H9 (cell line): ENCODE measurements around the gene KCNAB1. TPM values are rescaled to one million over a fixed set of nuclear protein-coding genes. Genes with fewer than 3 reads are reported as not detected.

Experiments
- DNase-seq: peaks from one replicate; pipeline ENCODE4 v3.0.0-alpha.2; 2017
- H2AFZ ChIP-seq: one replicate; pipeline ENCODE4 v1.6.1; 2013; ENCODE audit warnings: mild to moderate bottlenecking, low read length, control low read depth, moderate library complexity
- H2AK5ac ChIP-seq: 2 replicates; pipeline ENCODE4 v1.6.1; 2013; ENCODE audit warnings: low read length, control low read depth, mixed read lengths; ENCODE audit not compliant: insufficient read length
- H2BK120ac ChIP-seq: one replicate; pipeline ENCODE4 v1.6.1; 2013; ENCODE audit warnings: low read depth, mild to moderate bottlenecking, low read length, control low read depth, inconsistent platforms; ENCODE audit not compliant: poor library complexity, severe bottlenecking
- H2BK12ac ChIP-seq: 2 replicates; pipeline ENCODE4 v1.6.1; 2013; ENCODE audit warnings: low read length, control low read depth, mixed read lengths, low read depth; ENCODE audit not compliant: insufficient read length
- H2BK15ac ChIP-seq: 2 replicates; pipeline ENCODE4 v1.6.1; 2013; ENCODE audit warnings: low read depth, low read length, control low read depth
- H2BK20ac ChIP-seq: one replicate; pipeline ENCODE4 v1.6.1; 2013; ENCODE audit warnings: low read depth, mild to moderate bottlenecking, low read length, control low read depth, inconsistent platforms; ENCODE audit not compliant: poor library complexity, severe bottlenecking
- H2BK5ac ChIP-seq: 2 replicates; pipeline ENCODE4 v1.6.1; 2013; ENCODE audit warnings: low read length, control low read depth, mixed read lengths; ENCODE audit not compliant: insufficient read length
- H3K14ac ChIP-seq: 2 replicates; pipeline ENCODE4 v1.6.1; 2013; ENCODE audit warnings: low read length, control low read depth; ENCODE audit not compliant: insufficient read depth
- H3K18ac ChIP-seq: 2 replicates; pipeline ENCODE4 v1.6.1; 2013; ENCODE audit warnings: low read depth, mild to moderate bottlenecking, mixed read lengths, low read length, control low read depth; ENCODE audit not compliant: insufficient read length
- H3K23ac ChIP-seq: 2 replicates; pipeline ENCODE4 v1.6.1; 2013; ENCODE audit warnings: low read length, control low read depth, mixed read lengths, low read depth; ENCODE audit not compliant: insufficient read length
- H3K23me2 ChIP-seq: 2 replicates; pipeline ENCODE4 v1.6.1; 2013; ENCODE audit warnings: low read depth, mild to moderate bottlenecking, mixed read lengths, low read length, control low read depth; ENCODE audit not compliant: insufficient read length, poor library complexity, severe bottlenecking
- H3K27ac ChIP-seq: 2 replicates; pipeline ENCODE4 v1.5.1; 2013; ENCODE audit warnings: low read length, control low read depth, mixed read lengths, low read depth; ENCODE audit not compliant: insufficient read length
- H3K27me3 ChIP-seq: 2 replicates; pipeline ENCODE4 v1.6.1; 2013; ENCODE audit warnings: low read length, control low read depth, inconsistent platforms; ENCODE audit not compliant: insufficient read depth
- H3K4ac ChIP-seq: 2 replicates; pipeline ENCODE4 v1.6.1; 2013; ENCODE audit warnings: low read depth, mild to moderate bottlenecking, control low read depth, inconsistent platforms, low read length, moderate library complexity
- H3K4me1 ChIP-seq: 2 replicates; pipeline ENCODE4 v1.6.1; 2013; ENCODE audit warnings: low read length, control low read depth, inconsistent platforms; ENCODE audit not compliant: insufficient read depth
- H3K4me2 ChIP-seq: 2 replicates; pipeline ENCODE4 v1.6.1; 2013; ENCODE audit warnings: low read length, control low read depth, mixed read lengths; ENCODE audit not compliant: insufficient read length, insufficient read depth
- H3K56ac ChIP-seq: 2 replicates; pipeline ENCODE4 v1.6.1; 2013; ENCODE audit warnings: low read depth, mild to moderate bottlenecking, mixed read lengths, low read length, control low read depth; ENCODE audit not compliant: insufficient read length
- H3K79me1 ChIP-seq: 2 replicates; pipeline ENCODE4 v1.6.1; 2013; ENCODE audit warnings: low read depth, mild to moderate bottlenecking, moderate library complexity, low read length, control low read depth, inconsistent platforms; ENCODE audit not compliant: insufficient read depth, poor library complexity, severe bottlenecking
- H3K79me2 ChIP-seq: 2 replicates; pipeline ENCODE4 v1.6.1; 2013; ENCODE audit warnings: low read length, control low read depth, inconsistent platforms; ENCODE audit not compliant: insufficient read depth
- H3K9ac ChIP-seq: 2 replicates; pipeline ENCODE4 v1.6.1; 2013; ENCODE audit warnings: low read length, control low read depth, mixed read lengths; ENCODE audit not compliant: insufficient read length; ENCODE audit errors: extremely low read depth
- H3K9me3 ChIP-seq: one replicate; pipeline ENCODE4 v1.6.1; 2013; ENCODE audit warnings: low read depth, low read length, inconsistent platforms; ENCODE audit not compliant: control insufficient read depth
- H3T11ph ChIP-seq: one replicate; pipeline ENCODE4 v1.6.1; 2013; ENCODE audit warnings: mild to moderate bottlenecking, low read length, control low read depth, inconsistent platforms
- H4K20me1 ChIP-seq: one replicate; pipeline ENCODE4 v1.6.1; 2013; ENCODE audit not compliant: control insufficient read depth, insufficient read length, insufficient read depth
- H4K5ac ChIP-seq: 2 replicates; pipeline ENCODE4 v1.6.1; 2013; ENCODE audit warnings: low read depth, mild to moderate bottlenecking, mixed read lengths, low read length, control low read depth; ENCODE audit not compliant: insufficient read length
- H4K8ac ChIP-seq: replicated peaks from 2 replicates; pipeline ENCODE4 v1.6.1; 2013; ENCODE audit warnings: low read length, control low read depth, mixed read lengths, low read depth; ENCODE audit not compliant: insufficient read length
- H4K91ac ChIP-seq: 2 replicates; pipeline ENCODE4 v1.6.1; 2013; ENCODE audit warnings: low read depth, mild to moderate bottlenecking, moderate library complexity, mixed read lengths, low read length, control low read depth; ENCODE audit not compliant: insufficient read length
- H3K27ac Mint-ChIP-seq, 3 experiments: 2 replicates in 2 of 3; 3 replicates in 1 of 3; pipeline ENCODE4 v1.8.0; 2020 to 2021; ENCODE audit warnings: mixed read lengths in 3 of 3, mild to moderate bottlenecking in 1 of 3, moderate library complexity in 1 of 3
- H3K27me3 Mint-ChIP-seq: 2 replicates; pipeline ENCODE4 v1.8.0; 2021; ENCODE audit warnings: low read depth, mild to moderate bottlenecking, moderate library complexity, mixed read lengths
- H3K36me3 Mint-ChIP-seq, 3 experiments: 2 replicates in 2 of 3; 3 replicates in 1 of 3; pipeline ENCODE4 v1.8.0; 2020 to 2021; ENCODE audit warnings: low read depth in 3 of 3, mixed read lengths in 3 of 3; ENCODE audit not compliant: insufficient read depth in 1 of 3
- H3K4me1 Mint-ChIP-seq, 2 experiments: 2 replicates each; pipeline ENCODE4 v1.8.0; 2020; ENCODE audit warnings: mixed read lengths in 2 of 2
- H3K4me3 Mint-ChIP-seq, 2 experiments: 2 replicates in 1 of 2; 3 replicates in 1 of 2; pipeline ENCODE4 v1.8.0; 2020 to 2021; ENCODE audit warnings: mild to moderate bottlenecking in 2 of 2, mixed read lengths in 2 of 2, moderate library complexity in 1 of 2
- H3K9me3 Mint-ChIP-seq, 2 experiments: 2 replicates in 1 of 2; 3 replicates in 1 of 2; pipeline ENCODE4 v1.8.0; 2020; ENCODE audit warnings: mild to moderate bottlenecking in 2 of 2, mixed read lengths in 2 of 2, moderate library complexity in 1 of 2
- CTCF ChIP-seq: fragments of 200-600 bp; sonication (generic); conservative IDR thresholded peaks from 3 replicates; pipeline ENCODE4 v1.8.0; 2021; ENCODE audit warnings: antibody characterized with exemption, mild to moderate bottlenecking
- WGBS: extraction: QIAGEN DNeasy Blood & Tissue Kit; methylation state at CpG from one replicate; pipeline ENCODE4 v1.1.7; 2013; ENCODE audit warnings: missing lambda C conversion rate, low lambda C conversion rate, mixed read lengths; ENCODE audit not compliant: insufficient read length; ENCODE audit errors: extremely low coverage; 5-methylcytosine and 5-hydroxymethylcytosine counted together
- total RNA-seq: library from RNA; stranded (reverse); gene quantifications from 2 replicates; pipeline ENCODE4 v1.2.1, GENCODE V29; 2021

The KCNAB1 gene
- total RNA-seq, 1 experiment from 2014 or later: 3.7 TPM

DNA sequence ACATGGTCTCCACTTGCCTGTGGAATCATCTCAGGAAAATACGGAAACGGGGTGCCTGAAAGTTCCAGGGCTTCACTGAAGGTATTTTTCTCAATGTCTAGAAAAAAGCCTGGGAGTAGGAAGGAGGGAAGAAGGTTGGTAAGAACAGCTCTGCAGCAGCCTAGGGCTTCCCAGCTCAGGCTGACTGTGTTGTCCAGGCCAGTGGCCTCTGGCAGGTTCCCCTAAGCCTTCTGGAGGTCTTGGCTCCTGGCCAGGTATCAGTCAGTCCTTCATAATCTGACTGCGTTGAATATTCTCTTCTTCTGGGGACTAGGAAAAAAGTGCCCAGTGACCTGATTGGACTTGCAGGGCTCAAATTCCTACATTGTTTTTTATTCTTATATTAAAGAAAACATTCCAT lies 395.9 kb downstream of the KCNAB1 start:
- no peak overlapping the region for H2BK20ac ChIP-seq

More for the DNA sequence above, 395.9 kb downstream of the KCNAB1 start:
- Histone ChIP-seq H3K18ac (no peak overlapping the region), H3K4ac (no peak overlapping the region), H3K14ac (no peak overlapping the region), H4K5ac (no peak overlapping the region), H2BK12ac (no peak overlapping the region), H4K20me1 (no peaks in the 10 kb centered on the region), H3K23me2 (no peaks in the 10 kb centered on the region), H3K23ac (no peak overlapping the region), H3K27ac (no peak overlapping the region), H3K79me1 (no peaks in the 10 kb centered on the region), H2BK120ac (no peak overlapping the region), H4K8ac (no peak overlapping the region), H3T11ph (no peak overlapping the region), H3K4me2 (no peak overlapping the region), H3K56ac (no peak overlapping the region), H2AFZ (no peak overlapping the region), H3K9ac (no peak overlapping the region), H3K4me1 (no peaks in the 10 kb centered on the region; the same call in 1 of the 2 replicates), H2AK5ac (no peak overlapping the region), H2BK15ac (no peak overlapping the region), H3K9me3 (no peaks in the 10 kb centered on the region), H3K79me2 (no peaks in the 10 kb centered on the region), H2BK5ac (no peak overlapping the region), H4K91ac (no peak overlapping the region), H3K27me3 (no peaks in the 10 kb centered on the region)
- no peak for DNase-seq
- H3K36me3 Mint-ChIP-seq: no peaks in the 10 kb centered on the region
- TF ChIP-seq CTCF: no peak
- no peak overlapping the region for H3K4me3 Mint-ChIP-seq
- peaks cover 8 to 9% of the 10 kb centered on the region in 2 experiments for H3K4me1 Mint-ChIP-seq
- H3K27ac Mint-ChIP-seq: peak overlapping the region in 2 of 3 experiments; percentile 67 to 80; a peak in 2 of 7 replicates
- WGBS: no CpG with 5 or more reads among the region's 3 CpGs
- H3K9me3 Mint-ChIP-seq: no peaks in the 10 kb centered on the region
- no peaks in the 10 kb centered on the region; the same call in 1 of the 2 replicates for H3K27me3 Mint-ChIP-seq
